Kidney glomerular epithelial cell (primary cell): ENCODE results near the gene CEP78.
A peak's percentile ranks its signal among the peaks of the same experiment; 100 is the strongest.
"Not testable (repeated sequence)": the region's sequence is repeated elsewhere in the genome, so short reads cannot be mapped to it uniquely, and the experiment has no call there.

ENCODE experiments used
- DNase-seq: peaks from one replicate; lab custom pipeline; 2025; lab: John Stamatoyannopoulos, UW

The CEP78 gene

DNA sequence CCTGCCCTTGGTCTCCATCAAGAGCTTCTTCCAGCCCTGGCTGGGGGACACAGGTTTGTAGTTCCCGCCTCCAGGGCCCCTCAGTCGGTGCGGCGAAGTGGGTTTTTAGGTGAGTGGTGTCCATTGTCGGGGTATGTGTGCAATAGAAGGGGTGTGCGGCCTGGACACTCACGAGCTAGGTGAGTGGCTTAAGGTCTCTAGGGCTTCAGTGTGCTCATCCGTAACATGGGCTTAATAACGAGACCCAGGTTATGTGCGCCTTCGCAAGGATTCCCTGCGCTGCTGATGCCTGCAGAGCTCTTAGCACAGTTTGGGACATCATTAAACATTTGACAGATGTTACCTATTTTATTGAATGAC, 656 bp downstream of the CEP78 start:
- DNase-seq: no peak

DNA sequence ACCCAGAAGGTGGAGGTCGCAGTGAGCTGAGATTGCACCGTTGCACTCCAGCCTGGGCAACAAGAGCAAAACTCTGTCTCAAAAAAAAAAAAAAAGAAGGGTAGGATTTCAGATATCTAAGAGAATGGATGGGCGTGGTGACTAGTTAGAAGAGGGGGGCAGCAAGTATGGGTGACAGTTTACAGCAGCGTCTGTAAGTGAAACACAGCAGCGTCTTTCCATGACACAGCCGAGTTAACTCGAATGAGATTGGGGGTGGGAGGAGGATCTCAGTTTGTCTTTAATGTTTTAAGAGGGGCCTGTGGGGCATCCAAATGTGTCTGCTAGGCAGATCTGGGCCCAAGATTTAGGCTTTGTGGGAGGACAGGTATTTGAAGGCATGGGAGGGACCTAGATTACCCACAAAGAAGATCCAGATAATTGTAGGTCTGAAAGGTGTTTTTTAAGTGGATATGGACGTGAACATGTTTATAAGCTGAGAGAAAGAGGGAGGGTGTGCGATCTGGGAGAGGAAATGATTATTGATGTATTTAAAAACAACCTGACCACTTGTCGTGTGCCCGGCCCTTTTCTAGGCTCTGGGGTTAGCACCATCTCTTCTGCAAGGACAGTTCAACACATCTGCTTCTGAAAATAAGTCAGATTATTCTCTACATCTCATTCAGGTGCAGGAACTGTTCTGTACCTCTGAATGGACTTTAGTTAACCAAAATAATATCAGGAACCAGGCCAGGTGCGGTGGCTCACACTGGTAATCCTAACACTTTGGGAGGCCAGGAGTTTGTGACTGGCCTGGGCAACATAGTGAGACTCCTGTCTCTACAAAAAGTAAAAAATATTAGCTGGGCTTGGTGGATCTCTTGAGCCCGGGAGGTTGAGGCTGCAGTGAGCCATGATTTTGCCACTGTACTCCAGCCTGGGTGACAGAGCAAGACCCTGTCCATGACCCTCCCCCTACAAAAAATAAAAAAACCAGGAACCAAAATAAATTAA, 2.5 kb downstream of the CEP78 start:
- DNase-seq: no peak

DNA sequence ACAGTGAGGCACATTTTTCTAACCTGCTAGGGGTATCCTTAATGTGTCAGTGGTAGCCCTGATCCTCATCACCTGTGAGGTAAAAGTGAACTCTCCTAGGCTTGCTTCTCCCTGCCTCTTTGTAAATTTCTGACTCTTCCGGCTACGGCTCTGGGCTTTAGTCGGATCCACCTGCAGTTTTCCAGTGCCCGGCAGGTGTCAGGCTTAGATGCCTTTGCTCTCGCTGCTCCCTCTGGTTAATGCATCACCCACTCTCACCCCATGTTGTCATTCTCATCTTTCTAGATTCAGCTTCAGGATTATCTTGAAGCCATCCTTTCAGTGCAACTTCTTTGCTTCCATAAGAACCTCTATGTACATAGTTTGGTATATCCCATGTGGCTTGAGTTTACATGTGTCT, 3.6 kb downstream of the CEP78 start:
- DNase-seq: peak; percentile 23

DNA sequence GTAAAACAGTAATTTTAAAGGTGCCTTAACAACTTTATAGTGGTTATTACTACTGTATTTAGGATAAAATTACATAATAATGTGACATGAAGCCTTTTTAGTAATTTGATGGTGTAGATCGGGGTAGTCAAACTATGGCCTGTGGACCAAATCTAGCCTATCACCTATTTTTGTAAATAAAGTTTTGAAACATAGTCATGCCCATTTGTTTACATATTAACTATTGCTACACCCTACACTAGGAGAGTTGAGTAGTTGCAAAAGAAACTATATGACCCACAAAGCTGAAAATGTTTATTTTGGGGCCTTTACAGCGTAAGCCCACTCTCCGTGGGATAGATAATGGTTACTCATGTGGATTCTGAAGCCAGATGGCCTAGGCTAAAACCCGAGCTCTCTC, 6.2 kb downstream of the CEP78 start:
- DNase-seq: no peak

DNA sequence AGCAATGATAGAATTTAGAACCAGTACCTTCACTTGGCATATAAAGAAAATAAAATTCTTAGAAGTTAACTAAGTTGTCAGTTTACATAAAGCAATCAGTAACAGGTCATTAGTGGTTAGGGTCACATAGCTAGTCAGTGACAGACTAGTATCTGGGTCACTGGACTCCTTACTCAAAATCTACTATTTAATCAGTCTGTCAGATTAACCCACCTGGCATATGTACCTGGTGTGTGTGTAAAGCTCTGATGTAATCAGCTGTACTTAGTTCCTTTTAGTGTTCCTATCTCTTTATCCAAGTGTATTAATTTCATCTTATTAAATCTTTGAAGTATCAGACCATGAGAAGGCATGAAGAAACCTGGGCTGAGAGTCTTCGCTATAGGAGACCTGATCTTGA, 7.3 kb downstream of the CEP78 start:
- DNase-seq: no peak

DNA sequence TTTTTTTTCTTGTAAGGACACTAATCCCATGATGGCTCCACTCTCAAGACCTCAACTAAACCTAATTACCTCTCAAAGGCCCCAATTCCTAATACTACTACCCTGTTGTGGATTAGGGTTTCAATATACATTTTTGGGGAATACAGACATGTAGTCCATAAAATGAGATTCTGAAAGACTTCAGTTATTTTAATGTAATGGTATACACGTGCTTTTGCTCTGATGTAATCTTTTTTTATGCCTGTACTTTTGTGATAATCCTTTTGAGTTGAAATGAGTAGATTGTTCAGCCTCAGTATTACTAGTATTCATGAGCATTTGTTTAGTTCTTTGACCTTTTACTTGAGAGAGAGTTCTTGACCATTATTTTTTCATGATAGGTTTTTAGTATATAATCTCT, 9.5 kb downstream of the CEP78 start:
- DNase-seq: no peak

DNA sequence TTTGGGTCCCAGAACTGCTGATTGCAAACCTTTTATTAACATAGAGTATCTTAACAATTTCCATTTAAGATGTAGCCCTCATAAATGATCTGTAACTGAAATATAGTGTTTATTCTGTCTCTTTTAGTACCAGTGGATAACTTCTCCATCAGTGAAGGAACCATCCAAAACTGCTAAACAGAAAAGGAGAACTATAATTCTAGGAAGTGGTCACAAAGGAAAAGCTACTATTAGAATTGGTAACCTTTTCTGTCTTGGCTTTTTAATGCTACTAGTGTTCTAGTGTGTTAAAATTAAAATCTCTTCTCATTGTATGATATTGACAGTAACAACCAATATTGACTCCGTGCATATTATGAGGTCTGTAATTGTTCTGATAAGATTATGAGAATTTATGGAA, 12.8 kb downstream of the CEP78 start:
- DNase-seq: no peak

DNA sequence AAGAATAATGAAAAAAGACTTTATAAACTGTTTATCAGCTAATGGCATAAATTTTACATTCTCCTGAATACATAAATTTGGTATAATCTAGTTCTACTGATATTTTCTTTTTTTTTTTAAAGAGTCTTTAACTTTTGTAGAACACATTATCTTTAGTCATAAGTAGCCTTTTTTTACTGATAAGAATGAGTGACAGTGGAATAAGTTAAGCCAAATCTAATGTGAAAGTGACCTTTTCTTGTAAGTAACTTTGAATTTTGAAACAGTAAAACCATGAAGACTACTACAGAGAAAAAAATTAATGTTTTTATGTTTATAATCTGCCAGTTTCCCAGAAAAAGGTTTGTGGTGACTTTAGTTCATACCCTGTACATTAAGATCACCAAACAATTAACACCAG, 13.7 kb downstream of the CEP78 start:
- no peak for DNase-seq

DNA sequence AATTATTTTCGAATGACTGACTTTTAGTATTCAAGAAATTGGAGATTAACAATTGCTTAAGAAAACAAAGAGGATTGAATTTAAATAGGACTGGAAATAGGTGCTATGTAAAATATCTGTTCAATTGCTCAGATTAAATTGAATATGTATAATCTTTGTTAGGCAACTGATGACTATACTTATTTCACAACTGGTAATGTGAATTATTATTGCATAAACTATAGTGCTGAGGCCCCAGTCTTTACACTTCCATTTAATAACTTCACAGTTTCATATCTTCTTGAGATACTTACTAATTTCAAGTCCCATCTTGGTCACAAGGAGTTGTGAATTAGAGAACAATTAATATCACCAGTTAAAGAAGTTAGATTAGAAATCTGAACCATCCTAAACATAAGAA, 16.7 kb downstream of the CEP78 start:
- DNase-seq: no peak

DNA sequence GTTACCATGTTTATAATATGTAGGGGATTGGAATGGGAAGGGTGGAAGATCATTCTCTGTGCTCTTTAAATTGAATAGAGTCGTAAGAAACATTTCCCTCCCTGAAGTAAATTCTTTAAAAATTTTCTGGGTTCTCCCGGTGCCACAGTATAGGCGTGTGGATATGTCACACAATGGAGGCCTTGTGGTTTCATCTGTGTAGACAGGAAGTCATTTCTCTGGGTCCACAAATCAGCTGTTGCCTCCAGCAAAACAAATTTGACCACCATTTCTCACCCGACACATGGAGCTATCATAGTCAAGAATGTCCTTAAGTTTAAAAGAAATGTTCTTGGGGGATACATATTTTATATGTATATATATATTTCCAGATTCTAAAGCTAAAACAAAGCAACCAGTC, 17.4 kb downstream of the CEP78 start:
- DNase-seq: no peak

DNA sequence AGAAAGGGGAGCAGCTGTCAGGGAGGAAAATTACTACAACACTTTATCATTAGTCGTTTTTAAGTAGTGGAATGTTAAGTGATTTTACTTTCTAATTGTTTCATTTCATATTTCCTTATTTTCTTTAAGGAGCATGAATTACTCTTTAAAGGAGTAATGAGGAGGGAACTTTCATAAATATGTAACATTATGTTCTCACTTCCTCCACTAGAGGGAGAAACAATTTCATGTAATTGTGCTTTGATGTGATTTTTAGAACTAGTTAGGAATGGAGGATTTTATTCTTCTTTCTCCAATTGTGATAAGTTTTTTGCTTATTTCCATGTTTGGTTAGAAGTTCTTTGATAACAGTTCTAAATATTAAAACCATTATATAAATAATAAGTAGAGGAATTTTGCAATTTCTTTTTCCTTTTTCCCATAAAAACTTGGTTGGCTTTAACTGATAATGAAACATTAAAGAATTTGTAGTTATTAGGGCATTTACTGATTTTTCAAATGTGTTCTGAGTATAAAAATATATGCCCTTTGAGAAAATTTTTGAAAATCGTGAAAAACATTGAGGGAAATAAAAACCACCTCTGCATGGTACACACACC, 25.6 kb downstream of the CEP78 start:
- peak; percentile 36 for DNase-seq

DNA sequence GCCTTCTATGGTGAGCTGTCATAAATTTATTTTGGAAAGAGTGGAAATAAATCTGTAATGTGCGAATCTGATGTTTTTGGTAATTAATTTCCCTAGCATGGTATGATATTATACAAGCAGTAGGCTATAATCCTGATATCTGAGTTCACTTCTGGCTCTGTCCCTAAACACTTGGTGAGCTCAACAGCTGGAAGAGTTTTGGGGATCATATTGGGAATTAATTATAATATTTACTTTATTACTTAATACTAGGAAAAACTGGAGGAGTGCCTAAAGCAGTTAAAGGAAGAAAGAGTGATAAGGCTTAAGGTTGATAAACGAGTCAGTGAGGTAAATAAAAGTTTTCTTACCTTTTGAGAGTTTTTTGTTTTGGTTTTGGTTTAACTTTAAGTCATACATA, 26.8 kb downstream of the CEP78 start:
- DNase-seq: no peak

DNA sequence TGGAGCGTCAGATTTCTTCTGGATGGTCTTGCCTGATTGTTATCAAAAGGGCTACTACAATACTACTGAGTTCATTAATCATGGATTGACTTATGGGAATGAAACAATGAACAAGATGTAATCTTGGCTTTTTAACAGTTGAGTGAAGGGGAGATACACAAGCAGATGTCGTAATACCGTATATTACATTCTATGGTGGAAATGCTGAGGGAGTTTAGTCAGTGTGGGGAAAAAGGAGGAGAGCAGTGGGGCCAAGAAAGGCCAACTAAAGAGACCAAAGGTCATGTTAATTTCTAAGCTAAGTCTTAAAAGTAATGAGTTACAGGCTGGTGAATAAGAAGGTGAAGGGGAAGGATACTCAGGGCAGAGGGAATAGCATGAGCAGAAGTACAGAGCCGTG, 32.0 kb downstream of the CEP78 start:
- no peak for DNase-seq

DNA sequence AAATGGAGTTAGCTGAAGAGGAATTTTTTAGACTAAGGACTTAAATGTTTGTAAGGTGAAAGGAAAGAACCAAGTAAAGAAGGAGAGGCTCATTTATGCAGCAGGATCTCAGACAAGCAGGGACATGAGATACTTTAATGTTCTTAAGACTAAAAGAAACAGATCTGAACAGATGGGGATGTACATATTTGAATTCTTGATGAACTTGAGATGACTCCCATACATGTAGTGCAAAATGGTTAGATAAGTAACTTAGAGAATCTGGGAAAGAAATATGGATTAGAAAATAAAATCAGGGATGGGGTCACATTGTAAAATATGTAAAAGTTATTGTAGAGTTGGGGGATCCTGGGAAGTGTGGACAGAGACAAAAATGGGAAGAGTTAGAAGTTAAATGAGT, 33.9 kb downstream of the CEP78 start:
- no peak for DNase-seq

DNA sequence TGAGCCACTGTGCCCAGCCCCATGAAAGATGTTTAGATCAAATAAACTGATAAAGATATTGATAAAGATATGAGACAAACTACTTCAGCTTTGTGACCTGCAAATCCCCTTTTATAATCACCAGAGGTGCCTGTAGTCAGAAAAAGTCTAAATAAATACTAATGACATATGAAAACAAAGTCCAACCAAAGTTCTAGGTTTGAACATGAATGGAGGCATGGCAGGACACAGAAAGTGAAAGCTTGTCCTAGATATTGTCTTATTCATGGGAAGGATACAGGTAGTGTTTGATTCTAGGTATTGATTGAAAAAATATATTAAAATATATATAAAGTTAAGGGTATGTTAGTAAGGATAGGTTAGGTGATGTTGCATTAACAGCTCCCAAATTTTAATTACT, 36.4 kb downstream of the CEP78 start:
- DNase-seq: no peak

DNA sequence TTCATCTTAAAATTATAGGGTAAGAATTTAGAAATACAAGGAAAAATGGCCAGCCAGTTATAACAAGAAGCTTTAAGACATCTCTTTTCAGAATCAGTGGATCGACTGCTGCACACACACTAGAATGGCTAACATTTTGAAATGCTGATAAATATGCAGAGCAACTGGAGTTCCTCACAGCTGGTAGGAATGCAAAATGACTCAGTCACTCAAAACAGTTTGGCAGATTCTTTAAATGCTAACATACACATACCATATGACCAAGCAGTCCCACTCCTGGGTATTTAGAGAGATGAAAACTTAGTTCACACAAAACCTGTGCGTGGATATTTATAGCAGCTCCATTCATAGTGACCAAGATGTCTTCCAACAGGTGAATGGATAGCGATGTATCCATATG, 37.9 kb downstream of the CEP78 start:
- DNase-seq: no peak

DNA sequence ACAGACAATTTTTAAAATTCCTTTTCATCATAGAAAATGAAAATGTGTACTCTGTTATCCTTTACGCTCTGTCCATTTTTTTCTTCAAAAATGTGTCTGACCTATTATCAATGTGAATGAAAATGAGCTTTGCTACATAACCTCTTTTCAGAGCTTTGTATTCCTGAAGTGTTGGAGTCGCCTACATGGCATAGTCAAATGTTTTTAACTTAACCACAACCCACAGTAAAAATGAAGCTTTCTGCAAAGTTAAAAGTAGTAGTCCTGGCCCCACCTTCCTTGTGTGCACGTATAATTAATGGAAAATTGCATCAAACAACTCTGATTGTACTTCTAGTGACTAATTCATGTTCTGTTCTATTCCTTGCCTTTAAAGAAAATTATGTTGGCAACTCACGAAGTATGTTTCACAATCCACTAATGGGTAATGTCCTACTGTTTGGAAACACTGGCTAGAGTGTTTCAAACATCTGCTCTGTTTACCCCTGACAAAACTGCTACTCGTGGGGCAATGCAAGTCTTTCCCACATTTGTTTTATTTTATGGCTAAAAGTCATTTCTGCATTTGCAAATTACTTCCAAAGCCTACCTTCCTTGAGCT, 42.4 kb downstream of the CEP78 start:
- no peak for DNase-seq

DNA sequence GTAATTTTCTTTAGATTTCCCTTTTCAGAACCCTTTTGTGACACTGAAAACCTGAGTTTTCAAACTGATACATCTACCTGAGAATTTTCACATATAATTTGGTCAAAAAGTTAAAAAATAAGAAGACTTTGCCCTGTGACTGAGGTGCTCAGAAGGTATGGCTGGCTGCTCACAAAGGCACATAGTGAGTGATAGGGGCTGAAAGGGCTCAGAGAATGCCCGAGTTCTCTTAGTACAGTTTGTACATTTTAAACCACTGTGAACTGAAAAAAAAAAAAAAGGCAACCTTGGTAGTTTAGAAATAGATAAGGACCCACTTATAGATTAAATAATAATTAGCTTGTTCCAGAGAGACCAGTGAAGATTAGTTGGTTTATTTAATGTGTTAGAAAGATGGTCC, 42.9 kb downstream of the CEP78 start:
- DNase-seq: no peak

DNA sequence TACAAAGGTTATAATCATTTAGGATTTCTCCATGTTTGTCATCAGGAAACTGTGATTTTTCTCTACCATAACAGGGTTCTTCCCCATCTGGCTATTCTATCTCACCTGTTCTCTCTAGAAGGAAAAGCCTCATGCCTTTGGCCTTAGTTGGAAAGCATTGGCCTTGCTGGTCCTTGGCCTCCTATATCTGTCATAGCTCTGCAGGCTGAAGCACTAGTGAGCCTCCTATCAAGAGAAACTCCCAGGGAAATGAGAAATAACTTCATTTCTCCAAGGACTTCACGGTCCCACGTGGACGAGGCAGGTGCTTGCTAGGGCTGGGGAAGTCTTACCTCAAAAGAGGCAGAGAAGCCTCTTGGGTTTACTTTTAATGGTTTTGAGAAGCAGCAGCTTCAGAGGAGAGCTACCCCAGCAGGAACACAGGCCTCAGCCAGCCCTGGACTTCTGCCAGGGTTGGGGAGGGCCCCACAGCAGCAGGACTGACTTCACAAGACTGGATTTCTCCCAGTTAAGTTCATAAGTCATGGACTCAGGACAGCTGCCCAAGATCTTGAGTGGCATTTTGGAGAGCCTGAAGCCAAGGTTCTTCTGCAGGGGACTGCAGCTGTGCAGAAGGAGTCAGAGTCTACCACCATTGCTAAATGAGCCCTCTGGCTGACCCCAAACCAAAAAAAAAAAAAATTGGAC, 45.2 kb downstream of the CEP78 start:
- no peak for DNase-seq

DNA sequence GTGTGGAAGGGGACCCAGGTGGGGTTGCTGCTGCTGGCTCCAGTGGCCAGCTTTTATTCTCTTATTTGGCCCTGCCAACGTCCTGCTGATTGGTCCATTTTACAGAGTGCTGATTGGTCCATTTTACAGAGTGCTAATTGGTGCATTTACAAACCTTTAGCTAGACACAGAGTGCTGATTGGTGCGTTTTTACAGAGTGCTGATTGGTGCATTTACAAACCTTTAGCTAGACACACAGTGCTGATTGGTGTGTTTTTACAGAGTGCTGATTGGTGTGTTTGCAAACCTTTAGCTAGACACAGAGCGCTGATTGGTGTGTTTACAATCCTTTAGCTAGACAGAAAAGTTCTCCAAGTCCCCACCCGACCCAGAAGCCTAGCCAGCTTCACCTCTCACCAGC, 48.3 kb downstream of the CEP78 start:
- not testable (repeated sequence) for DNase-seq

DNA sequence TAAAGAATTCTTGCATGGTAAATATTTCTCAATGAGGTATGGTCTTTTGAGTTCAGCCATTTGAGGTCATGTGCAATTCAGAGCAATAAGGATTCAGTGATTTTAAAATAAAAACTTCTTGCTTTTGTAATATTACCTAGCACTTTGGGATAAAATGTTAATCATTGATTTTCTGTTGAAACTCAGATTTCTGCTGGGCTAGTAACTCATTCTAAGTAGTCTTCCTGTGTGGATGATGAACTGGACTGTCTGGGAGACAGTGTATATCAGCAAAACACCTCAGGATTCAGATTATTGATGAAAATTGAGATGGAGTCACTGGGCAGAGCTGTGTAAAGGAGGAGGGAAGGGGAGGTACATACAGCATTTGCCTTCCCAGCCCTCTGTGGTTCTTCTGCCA, 50.2 kb downstream of the CEP78 start:
- DNase-seq: peak; percentile 32

DNA sequence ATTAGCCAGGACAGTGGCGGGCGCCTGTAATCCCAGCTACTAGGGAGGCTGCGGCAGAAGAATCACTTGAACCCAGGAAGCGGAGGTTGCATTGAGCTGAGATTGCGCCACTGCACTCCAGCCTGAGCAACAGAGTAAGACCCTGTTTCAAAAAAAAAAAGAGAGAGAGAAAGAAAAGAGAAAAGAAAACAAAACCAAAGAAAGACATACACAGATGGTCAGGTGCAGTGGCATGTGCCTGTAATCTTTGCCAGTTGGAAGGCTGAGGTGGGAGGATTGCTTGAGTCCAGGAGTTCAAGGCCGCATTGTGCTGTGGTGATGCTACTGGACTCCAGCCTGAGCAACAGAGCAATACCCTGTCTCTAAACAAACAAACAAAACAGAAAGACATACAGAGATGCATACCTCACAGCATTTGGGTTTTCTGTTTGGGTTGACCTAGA, 51.1 kb downstream of the CEP78 start:
- no peak for DNase-seq
